NCI-H2227 (cell line): Measurements from ENCODE around the gene EML6.

Experiments used
- DNase-seq: peaks from one replicate; lab custom pipeline; 2025; ENCODE audit not compliant: unreplicated experiment; lab: John Stamatoyannopoulos, UW

Gene EML6

GRCh38 chr2:54839461-54840255, 116.2 kb downstream of the EML6 start:
- no peak for DNase-seq

GRCh38 chr2:54840559-54841468, 117.4 kb downstream of the EML6 start:
- DNase-seq = peak; percentile 50

- DNase-seq = peak; percentile 18
These were observed 118.0 kb downstream of the EML6 start for GRCh38 chr2:54841500-54841899.

- no peak for DNase-seq
These were observed 121.6 kb downstream of the EML6 start for GRCh38 chr2:54845094-54845493.

- DNase-seq = no peak
These were observed 122.1 kb downstream of the EML6 start for GRCh38 chr2:54845514-54845913.

- DNase-seq = no peak
These were observed 127.0 kb downstream of the EML6 start for GRCh38 chr2:54850171-54851122.

GRCh38 chr2:54853616-54854310, 130.3 kb downstream of the EML6 start:
- no peak for DNase-seq

- no peak for DNase-seq
These were observed 132.0 kb downstream of the EML6 start for GRCh38 chr2:54855434-54855833.

- no peak for DNase-seq
These were observed 134.7 kb downstream of the EML6 start for GRCh38 chr2:54858021-54858681.

- DNase-seq = no peak
These were observed 136.0 kb downstream of the EML6 start for GRCh38 chr2:54859416-54859815.

GRCh38 chr2:54859997-54860701, 136.7 kb downstream of the EML6 start:
- DNase-seq = no peak

GRCh38 chr2:54862229-54862628, 138.8 kb downstream of the EML6 start:
- DNase-seq = no peak

GRCh38 chr2:54862742-54863141, 139.3 kb downstream of the EML6 start:
- no peak for DNase-seq

GRCh38 chr2:54863660-54864059, 140.2 kb downstream of the EML6 start:
- DNase-seq = no peak

GRCh38 chr2:54864096-54864495, 140.6 kb downstream of the EML6 start:
- no peak for DNase-seq

GRCh38 chr2:54864727-54865126, 141.3 kb downstream of the EML6 start:
- DNase-seq = no peak

GRCh38 chr2:54866179-54866578, 142.7 kb downstream of the EML6 start:
- no peak for DNase-seq

GRCh38 chr2:54866868-54867267, 143.4 kb downstream of the EML6 start:
- DNase-seq = no peak

GRCh38 chr2:54867457-54867856, 144.0 kb downstream of the EML6 start:
- DNase-seq = no peak
